NCI-H774 (cell line): ENCODE measurements around the gene MCL1.

Experiments
- DNase-seq: peaks from one replicate; lab custom pipeline; 2025; lab: John Stamatoyannopoulos, UW

MCL1 gene

DNA sequence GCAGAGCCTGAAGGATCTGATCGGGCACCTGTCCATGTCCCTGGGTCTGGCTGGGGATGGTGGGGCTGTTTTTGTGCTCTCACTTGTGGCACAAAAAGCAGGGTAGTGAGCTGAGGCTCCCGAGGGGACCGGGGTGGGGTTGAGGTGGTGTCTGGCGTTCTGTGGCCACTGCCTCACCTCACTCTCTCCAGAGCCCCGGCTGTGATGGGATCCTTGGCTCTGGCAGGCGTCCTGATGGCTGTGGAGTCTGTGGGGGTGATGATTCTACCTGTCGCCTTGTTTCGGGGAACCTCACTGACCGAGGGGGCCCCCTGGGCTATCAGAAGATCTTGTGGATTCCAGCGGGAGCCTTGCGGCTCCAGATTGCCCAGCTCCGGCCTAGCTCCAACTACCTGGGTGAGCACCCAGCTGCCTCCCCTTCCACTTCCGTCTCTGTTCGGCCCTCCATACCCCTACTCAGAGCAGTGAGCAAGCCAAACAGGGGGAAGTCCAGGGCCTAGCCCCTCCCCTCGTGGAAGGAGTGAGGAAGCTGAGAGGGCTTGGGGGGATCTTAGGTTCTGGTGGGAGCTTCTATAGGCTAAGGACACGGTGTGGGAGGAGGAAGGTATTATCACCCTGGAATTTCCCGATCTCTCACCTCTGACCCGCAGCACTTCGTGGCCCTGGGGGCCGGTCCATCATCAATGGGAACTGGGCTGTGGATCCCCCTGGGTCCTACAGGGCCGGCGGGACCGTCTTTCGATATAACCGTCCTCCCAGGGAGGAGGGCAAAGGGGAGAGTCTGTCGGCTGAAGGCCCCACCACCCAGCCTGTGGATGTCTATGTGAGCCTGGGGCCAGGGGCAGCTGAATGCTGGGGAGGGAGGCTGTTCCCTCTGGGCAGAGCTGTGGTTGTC is 23.2 kb downstream of the MCL1 start:
- DNase-seq, result no peak

DNA sequence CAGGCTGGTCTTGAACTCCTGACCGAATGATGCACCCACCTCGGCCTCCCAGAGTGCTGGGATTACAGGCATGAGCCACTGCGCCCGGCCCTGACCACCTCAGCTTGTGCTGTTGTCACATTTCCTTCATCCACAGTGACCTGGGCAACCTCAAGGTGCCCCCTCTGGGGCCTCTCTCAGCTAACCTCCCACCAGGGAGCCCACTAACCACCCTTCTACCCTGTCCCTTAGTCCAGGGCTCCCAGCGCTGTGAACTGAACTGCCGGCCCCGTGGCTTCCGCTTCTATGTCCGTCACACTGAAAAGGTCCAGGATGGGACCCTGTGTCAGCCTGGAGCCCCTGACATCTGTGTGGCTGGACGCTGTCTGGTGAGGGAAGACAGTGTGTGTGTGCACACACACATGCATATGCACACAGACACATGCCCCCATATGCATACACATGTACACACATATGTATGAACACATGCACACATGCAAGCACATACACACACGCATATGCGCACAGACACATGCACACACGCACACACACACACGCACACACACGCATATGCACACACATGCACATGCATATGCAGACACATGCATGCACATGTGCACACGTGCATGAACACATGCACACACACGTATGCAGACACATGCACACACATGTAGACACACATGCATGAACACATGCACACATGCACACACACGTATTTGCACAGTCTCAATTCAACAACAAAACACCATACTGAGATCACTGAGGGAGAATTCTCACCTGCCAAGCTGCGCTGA is 24.0 kb downstream of the MCL1 start:
- DNase-seq, result no peak

DNA sequence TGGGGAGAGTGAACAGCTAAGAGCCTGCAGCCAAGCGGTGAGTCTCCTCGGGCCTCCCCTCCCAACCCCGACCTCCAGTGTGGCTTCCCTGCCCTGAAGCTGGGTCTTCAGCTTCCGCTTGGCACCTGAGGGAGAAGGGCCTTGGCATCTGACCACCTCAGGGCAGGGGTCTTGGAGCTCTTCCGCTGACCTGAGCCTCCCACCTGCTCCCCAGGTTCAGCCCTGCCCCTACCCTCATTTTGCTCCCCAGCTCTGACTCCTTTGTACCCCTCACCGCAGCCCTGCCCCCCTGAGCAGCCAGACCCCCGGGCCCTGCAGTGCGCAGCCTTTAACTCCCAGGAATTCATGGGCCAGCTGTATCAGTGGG is 25.3 kb downstream of the MCL1 start:
- no peak for DNase-seq

DNA sequence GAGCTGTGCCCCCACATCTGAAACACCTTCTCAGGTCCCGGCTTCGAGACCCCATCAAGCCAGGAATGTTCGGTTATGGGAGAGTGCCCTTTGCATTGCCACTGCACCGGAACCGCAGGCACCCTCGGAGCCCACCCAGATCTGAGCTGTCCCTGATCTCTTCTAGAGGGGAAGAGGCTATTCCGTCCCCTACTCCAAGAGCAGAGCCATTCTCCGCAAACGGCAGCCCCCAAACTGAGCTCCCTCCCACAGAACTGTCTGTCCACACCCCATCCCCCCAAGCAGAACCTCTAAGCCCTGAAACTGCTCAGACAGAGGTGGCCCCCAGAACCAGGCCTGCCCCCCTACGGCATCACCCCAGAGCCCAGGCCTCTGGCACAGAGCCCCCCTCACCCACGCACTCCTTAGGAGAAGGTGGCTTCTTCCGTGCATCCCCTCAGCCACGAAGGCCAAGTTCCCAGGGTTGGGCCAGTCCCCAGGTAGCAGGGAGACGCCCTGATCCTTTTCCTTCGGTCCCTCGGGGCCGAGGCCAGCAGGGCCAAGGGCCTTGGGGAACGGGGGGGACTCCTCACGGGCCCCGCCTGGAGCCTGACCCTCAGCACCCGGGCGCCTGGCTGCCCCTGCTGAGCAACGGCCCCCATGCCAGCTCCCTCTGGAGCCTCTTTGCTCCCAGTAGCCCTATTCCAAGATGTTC is 25.9 kb downstream of the MCL1 start:
- no peak for DNase-seq

DNA sequence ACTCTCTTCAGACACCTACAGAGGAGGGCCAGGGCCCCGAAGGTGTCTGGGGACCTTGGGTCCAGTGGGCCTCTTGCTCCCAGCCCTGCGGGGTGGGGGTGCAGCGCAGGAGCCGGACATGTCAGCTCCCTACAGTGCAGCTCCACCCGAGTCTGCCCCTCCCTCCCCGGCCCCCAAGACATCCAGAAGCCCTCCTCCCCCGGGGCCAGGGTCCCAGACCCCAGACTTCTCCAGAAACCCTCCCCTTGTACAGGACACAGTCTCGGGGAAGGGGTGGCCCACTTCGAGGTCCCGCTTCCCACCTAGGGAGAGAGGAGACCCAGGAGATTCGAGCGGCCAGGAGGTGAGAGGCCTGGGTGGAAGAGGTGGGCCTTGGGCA is 26.5 kb downstream of the MCL1 start:
- DNase-seq, result no peak

DNA sequence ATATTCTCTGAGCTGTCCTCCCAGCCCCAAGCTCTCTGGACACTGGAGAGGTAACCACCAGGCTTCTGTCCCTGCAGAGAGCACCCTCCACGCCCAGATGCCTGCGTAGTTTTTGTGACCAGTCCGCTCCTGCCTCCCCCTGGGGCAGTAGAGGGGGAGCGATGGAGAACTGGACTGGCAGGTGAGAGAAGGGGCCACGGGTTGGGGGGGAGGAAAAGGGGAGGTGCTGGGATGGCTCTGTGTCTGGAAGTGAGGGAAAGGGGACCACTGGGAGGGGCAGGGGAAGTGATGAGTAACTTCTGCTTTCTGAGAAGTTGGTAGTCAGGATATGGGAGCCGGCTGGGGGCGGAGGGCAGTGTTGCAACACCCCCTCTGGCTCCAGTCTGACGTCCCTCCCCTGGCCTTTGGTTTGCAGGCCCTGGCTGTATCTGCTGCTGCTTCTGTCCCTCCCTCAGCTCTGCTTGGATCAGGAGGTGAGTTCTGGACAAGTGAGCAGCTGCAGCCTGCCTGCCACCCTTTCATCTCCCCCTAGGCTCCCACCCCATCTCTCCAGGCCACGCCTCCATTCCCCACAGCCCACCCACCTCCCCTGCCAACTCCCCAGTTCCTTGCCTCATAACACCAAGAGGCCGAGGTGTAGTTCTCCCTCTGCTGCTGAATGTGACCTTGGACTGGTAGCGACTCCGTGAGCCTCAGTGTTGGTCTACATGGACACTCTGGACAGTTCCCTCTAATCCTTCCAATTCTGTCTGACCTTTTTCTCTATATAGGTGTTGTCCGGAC is 27.1 kb downstream of the MCL1 start:
- DNase-seq, result no peak

DNA sequence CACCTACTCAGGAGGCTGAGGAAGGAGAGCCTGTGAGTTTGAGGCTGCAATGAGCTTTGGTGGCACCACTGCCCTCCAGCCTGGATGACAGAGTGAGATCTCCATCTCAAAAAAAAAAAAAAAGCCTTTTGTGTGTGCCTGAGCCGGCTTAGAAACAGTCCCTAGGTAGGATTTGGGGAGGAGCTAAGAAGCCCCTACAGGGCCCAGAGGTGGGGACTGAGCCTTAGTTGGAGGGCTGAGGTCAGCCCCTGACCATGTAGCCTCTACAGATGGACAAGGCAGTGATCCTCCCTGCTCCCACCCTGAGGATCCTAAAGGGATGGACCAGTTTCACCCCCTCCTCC is 27.7 kb downstream of the MCL1 start:
- no peak for DNase-seq

DNA sequence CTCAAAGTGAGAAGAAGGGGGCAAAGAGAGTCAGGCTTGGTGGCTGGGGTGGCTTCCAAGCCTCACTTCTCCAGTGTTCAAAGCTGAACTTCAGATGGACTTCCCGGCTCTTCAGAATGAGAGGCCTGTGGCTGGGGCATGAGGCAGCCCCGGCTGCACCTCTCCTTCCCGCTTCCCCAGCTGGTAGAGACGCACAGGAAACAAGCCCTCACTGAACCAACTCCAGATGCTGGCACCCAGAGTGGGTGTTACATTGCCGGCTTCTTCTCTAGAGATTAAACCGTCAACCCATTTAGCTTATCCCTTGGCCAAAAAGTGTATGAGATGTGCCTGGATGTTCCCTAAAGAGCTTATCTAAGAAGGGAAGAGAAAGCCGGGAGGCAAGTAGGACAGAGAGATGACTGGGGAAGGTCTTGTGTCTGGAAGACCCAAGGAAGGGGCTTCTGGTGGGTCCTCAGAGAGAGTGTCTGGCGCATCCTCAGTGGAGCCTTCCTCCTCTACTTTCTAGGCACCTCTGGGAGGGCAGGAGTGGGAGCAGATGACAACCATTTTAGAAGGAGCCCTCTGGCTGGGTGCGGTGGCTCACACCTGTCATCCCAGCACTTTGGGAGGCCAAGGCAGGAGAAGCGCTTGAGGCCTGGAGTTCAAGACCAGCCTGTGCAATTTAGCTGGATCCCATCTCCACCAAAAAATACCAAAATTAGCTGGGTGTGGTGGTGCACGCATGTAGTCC is 28.2 kb downstream of the MCL1 start:
- DNase-seq, result no peak

DNA sequence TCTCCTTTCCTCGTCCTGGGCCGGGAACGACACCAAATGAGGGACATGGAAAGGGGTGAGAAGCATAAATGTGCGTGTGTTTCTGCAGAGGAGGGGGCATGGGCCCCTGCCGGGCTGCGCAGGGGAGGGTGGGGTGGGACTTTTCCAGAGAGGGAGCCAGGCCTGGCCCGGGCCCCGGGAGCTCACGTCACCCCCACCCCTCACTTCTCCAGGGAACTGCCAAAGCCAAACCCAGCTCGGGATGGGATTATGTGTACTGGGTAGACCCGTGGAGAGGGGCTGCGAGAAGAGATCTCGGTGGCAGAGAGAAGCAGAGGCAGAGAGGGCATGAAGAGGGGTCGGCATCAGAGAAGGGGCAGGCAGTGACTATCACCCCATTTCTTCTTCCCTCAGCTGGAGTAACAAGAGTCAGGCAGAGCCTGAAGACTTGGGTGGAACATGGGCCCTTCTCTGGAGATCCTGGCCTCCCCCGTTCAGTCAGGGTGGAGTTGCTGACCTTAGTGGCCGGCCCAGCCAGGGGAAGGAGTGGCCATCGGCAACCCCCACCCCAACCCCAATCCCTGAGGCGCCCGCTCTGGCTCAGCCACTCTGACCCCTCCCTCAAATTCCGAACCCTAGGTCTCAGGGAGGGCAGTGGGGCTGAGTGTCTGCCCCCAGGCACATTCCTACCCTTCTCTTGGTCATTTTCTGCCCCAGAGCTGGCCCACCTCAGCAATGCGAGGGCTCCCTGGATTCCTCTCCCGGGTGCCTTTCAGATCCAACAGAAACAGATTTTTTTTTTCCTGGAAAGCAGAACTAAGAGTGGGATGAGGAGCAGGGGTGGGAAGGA is 29.0 kb downstream of the MCL1 start:
- no peak for DNase-seq

DNA sequence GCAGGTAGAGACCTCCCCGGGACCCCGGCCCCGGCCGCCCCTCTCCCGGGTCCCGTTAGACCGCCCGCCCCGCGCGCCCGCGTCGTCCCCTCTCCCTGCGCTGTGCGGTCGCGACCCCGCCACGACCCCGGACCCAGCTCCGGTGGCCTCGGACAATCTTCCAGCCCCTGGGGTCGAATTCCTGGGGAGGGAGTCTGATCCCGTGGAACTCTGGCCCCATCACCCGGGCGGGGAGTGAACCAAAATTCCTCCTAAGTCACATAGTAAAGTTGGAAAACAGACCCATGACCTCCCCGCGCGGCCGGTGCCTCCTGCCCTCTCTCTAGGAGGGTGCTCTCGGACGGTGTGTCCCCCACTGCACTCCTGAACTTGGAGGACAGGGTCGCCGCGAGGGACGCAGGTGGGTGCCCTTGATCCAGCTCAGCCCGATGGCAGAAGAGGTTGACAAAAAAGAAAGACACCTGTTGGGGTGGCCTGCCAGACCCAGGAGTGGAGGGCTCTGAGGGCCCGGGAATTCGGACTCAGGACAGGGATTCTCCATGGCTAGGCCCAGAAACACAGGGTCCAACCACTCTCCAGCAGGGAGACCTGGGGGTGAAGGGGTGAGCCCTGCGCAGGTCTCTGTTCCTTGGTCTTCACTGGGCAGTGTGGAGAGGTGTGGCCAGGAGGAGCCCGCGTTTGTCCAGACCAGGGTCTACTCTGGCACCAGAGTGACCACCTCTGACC is 29.8 kb downstream of the MCL1 start:
- no peak for DNase-seq

DNA sequence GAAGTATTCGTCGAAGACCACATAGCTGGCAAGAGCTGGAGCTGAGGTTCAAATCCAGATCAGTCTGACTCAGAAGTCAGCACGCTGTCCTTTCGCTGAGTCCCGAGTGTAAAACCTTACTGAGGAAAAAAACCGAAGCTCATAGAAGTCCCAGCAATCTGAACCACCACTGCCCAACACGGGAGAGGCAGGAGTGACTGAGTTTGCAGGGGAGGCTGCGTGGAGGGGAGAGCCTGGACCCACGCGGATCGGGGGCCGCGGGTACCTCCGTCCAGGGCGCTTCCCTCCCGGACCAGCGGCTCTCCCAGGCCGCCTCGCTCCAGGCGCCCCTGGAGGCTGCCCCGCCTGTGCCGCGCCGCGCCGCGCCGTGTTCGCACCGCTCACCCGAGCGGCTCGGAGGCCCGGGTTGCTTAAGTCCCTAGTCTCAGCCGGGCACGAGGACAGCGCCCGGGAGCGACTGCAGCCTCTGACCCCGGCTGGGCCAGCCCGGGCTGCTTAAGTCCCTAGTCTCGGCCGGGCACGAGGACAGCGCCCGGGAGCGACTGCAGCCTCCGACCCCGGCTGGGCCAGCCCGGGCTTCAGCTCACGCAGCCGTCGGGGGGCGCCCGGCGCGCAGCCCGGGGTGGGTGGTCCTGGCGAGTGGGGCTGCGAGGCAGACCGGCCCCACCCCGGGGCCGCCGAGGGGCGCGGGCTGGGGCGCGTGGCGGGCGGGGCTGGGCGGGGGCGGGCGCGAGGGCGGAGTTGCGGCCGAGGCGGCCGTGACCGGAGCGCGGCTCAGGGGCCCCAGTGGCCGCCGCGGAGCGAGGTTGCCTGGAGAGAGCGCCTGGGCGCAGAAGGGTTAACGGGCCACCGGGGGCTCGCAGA is 30.5 kb downstream of the MCL1 start, which contains the start of gene ADAMTSL4:
ADAMTSL4 (plus strand) TSS at position 777 of the 864 bp plus-strand sequence. CDS start 2,881 bp downstream, outside the sequence.
- peak; percentile 45 for DNase-seq

DNA sequence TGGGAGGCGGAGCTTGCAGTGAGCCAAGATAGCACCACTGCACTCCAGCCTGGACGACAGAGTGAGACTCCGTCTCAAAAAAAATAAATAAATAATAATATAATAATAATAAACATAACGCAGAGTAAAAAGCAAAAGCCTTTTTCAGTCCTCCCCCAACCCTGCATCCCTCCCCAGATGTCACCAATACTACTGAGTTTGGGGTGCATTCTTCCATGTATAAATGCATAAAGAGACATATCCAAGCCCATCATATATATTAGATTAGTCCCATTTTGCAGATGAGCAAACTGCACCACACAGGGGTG is 31.1 kb downstream of the MCL1 start:
- DNase-seq, result no peak

DNA sequence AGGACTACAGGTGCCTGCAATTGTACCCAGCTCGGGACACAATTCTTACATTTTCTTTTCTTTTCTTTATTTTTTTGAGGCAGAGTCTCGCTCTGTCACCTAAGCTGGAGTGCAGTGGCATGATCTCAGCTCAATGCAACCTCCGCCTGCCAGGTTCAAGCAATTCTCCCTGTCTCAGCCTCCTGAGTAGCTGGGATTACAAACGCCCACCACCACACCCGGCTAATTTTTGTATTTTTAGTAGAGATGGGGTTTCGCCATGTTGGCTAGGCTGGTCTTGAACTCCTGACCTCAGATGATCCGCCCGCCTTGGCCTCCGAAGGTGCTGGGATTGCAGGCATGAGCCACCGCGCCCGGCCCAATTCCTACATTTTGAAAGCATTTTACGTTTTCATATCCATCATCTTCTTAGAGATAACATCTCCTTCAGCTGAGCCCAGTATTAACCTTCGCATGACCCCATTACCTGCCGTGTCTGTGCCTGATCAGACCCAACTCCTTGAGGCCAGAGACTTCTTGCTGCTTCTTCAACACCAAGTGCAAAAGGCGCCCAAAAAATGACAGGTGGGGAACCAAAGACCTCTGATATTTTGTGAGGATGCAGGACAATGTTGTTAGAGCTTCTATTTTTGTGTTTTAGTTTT is 33.0 kb downstream of the MCL1 start:
- DNase-seq, result no peak

DNA sequence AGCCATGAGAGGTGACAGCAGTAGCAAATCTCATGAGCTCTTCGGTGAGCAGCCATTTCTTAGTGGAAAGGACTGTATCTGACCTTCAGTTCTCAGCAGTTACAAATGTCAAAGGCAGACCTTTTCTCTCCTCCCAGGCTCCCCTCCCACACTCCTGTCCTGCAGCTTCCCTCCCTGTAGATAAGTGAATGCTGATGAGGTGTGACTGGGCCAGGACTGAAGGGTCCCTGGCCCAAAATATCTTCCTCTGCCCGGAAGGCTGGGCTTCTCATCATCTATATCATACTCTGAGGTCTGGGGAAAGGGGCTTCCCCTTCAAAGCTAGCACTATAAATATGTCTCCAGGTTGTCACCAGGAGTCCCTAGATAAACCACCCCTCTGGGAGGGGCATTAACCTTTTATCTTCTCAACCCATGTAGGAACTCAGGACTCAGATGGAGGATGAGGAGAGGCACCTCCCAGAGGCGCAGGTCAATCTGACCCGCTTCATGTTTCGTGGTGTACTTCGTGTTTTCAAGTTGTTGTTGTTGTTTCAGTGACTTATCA is 33.9 kb downstream of the MCL1 start:
- no peak for DNase-seq

DNA sequence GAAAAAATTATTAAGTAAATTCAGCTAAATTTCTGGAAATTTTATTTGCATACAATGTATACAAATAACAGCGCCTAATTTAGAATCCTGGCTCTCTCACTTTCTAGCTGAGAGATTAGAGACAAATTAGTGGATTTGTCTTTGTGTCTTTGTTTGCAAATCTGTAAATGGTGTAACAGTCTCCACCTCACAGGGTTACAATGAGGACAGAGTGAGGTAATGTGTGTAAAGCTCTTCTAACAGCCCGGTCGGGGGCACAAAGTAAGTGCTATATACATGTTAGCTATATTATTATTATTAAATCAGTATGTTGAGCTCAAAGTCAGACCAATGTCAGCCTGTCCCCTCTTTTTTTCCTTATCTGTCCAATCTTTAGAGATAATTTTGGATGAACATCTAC is 35.2 kb downstream of the MCL1 start:
- peak; percentile 85 for DNase-seq

DNA sequence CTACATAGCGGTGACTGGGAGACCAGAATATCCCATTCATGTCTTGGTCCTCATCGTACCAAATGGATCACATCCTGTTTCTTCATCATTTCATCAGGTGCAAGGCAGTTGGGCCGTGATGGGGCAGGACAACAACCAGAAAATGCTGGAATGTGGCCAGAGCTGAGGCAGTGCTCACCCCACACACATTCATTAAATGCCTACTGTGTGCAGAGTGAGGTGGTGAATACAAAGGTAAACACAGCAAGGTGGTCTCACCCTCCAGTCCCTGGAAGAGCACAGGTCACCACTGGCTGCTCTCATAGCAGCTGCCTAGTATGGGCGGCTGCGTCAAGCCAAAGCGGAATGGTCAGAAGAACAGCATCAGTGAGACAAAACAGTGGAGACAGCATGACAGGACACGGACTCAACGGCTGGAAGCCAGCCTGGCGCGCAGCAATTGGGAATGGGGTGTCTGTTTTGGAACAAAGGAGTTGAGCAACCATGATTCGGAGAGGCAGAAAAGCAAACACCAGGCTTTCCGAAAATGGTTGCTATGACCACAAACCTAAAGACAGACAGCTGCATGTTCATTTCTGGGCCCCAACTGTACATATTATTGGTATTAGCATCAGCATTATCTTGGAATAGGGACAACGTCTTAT is 35.8 kb downstream of the MCL1 start:
- peak; percentile 94 for DNase-seq
